Hypothalamus (tissue), 51 donors: Measurements from ENCODE around the gene MX1.
A peak's percentile ranks its signal among the peaks of the same experiment; 100 is the strongest.

Experiments used
- DNase-seq, 51 donors: peaks; one replicate each; lab custom pipeline; 2025; lab: John Stamatoyannopoulos, UW

Gene MX1

GRCh38 chr21:41487082-41487481 lies 61.0 kb downstream of the MX1 start:
- no peak for DNase-seq

GRCh38 chr21:41488080-41488479 lies 62.0 kb downstream of the MX1 start:
- DNase-seq = no peak

- DNase-seq = no peak
These were observed 63.3 kb downstream of the MX1 start for GRCh38 chr21:41489329-41489728.

- DNase-seq = no peak
These were observed 64.3 kb downstream of the MX1 start for GRCh38 chr21:41490330-41490729.

DNA sequence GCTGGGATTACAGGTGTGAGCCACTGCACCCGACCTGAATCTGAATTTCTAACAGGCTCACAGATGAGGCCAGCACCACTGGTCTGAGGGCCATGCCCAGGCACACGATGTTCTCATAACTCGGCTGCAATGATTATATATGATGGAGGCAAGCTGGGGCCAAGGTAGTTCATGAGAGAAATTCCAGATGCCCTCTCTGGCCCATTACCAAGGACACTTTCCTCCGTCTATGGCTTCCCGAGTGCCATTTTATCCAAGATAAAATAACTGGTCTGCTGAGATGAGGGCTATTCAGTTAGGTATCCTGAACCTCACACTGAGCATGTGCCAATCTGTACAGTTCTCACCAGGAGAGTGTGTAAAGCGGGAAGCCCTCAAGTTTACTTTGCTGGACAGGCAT lies 65.4 kb downstream of the MX1 start:
- DNase-seq = no peak

GRCh38 chr21:41494242-41494641 lies 68.2 kb downstream of the MX1 start:
- DNase-seq = no peak

GRCh38 chr21:41497008-41497407 lies 71.0 kb downstream of the MX1 start:
- no peak for DNase-seq

- DNase-seq = no peak
These were observed 71.7 kb downstream of the MX1 start for GRCh38 chr21:41497788-41498187.

- DNase-seq = no peak
These were observed 73.9 kb downstream of the MX1 start for GRCh38 chr21:41499920-41500319.

- no peak for DNase-seq
These were observed 74.3 kb downstream of the MX1 start for GRCh38 chr21:41500363-41500762.

DNA sequence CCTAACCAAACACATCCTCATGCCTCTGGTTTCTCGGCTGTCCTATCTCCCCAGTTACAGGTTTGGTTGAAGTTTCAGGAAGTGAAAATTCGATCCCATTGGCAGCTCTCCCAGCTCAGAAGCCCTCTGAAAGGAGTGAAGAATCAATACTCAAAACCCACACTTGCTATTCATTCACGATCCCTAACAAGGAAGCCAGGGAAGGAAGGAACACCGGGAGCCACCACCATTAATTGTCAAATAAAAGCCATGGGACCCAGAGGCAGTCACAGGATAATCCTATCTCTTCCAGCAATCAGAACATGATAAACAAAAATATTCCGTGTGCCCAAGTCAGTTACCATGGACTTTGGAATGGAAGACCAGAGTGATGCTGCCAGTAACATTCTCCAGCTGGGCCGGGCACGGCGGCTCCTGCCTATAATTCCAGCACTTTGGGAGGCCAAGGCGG lies 74.9 kb downstream of the MX1 start:
- DNase-seq = no peak

GRCh38 chr21:41501919-41502318 lies 75.9 kb downstream of the MX1 start:
- DNase-seq = peak in 1 of 51 donors; percentile 35

DNA sequence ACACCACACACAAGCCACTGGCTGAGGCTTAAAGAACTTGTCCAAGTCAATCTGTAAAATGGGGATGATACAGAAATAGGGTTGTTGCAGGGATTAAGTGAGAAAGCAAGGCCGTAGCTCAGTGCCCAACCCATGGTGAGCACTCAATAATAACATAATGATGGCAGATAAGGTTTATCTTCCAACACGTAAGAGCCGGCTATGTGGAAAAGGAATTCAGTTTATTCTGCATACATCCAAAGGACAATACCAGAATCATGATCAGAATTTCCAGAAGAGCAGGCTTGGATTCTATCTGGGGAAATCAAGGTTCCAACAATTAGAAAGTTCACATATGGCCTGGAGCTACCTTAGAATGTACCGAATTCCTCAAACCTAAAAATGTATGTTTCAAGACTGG lies 77.3 kb downstream of the MX1 start:
- DNase-seq = no peak

DNA sequence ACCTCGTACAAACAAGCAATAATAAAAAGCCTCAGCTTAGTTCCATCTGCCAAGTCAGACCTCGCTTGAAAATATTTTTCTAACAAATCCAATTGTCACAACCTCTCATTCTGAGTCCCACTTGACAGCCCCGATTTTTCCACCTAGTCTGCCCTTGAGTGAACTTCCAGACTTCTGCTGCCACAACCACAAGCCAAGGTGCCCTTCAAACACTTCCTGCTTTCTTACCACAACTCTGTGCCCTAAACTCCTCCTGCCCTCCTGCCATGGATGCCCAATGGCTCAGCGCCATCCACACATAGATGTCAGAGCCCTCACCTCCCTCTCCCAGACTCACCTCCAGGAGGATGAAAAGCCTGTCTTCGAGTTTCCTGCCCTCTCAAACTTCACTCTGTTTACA lies 78.0 kb downstream of the MX1 start:
- no peak for DNase-seq

DNA sequence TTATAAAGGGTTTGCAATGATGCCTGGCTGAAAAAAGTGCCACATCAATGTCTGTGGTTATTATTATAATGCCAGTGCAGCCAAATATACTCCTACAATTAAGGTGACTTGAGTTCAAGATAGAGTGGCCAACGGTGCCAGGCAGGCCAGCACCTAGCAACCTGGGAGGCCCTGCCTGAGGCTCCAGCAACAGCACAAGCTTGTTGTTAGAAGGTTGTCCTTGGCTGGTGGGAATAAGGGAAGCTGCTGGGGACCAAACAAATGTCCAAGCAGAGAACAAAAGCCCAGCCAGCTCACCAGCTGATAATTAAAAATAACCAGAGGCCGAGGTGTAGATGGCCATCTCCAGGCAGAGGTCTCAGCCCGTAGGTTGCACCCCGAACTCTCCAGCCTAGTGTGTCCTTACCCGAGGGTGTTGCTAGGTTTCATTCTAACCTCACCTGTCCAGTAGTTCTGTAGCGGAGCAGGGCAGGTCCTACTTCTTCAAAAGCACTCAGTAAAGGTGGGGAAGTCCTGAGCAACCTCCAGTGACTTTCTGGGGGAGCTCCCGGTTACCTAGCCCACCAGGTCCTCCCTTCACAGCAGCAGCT lies 80.1 kb downstream of the MX1 start:
- DNase-seq = no peak

GRCh38 chr21:41506611-41507520 lies 80.8 kb downstream of the MX1 start:
- no peak for DNase-seq

DNA sequence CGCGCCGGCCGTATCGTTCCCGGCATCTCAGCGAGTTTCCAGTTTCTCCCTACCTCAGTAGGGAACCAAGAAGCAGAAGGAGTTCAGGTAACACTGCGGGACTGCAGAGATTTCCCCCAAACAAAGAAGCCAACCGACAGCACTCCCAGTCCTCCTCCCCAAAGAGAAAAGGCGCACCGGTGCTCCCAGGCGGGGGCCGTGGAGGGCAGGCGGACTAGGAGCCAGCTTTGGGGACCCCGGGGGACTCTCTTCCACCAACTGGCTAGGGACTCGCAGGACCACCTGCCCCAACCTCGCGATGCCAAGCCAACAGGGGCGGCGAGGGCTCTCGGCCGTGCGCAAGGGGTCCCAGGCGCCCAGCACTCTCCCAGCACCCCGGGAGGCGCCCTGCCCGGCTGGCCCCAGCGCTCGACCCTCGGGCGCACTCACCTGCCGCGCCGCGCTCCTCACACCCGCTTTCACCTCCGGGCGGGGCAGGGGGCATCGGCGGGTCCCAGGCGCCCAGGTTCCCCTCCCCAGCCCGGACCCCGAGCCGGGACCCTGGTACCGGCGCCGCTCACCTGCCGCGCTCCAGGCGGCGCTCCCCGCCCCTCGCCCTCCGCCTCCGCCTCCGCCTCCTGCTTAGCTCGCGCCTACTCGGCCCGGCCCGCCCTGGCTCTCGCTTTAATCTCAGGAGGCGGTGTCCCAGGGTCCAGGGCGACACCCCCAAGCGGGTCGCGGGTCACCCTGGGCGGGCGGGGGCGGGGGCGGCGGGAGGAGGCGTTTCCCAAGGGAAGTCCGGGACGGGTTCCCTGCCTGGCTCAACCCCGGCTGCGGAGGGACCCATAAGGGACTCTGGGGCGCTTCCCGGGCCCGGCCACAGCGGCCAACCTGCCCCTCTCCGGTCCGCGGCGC lies 81.7 kb downstream of the MX1 start, which contains the start of gene TMPRSS2:
Gene TMPRSS2, minus strand, starts transcription at position 638 of the 894 bp plus-strand sequence. CDS start 10,025 bp downstream, outside the sequence.
- no peak for DNase-seq

- no peak for DNase-seq
These were observed 82.5 kb downstream of the MX1 start for GRCh38 chr21:41508415-41509144.
